ENCODE data around the gene LGALS4. TPM values are rescaled to one million over a fixed set of nuclear protein-coding genes. Genes with fewer than 3 reads are reported as not detected.

The LGALS4 gene
- total and polyA plus RNA-seq, 9 of the 15 experiments (the other 6 are each of a cell fraction or from before 2014, with no cell fraction given): 0.08 to 1.1 (median 0.30) TPM; not detected in 3

GRCh38 chr19:38849860-38850435, 37.2 kb upstream of the LGALS4 start, which contains the start of gene HNRNPL (continued):
- TF ChIP-seq FOXK1 (CRISPR knock-in tag; IDR thresholded peaks at IDR 0.05; ENCODE audit: borderline replicate concordance) (no peak), CHD7 (IDR thresholded peaks at IDR 0.05; ENCODE audit: low read depth, low read length) (no peak), WHSC1 (IDR thresholded peaks at IDR 0.05; ENCODE audit: low read length) (no peak), STAT5A (IDR thresholded peaks at IDR 0.05; ENCODE audit: borderline replicate concordance, low read length) (no peak), IRF2 (CRISPR knock-in tag; IDR thresholded peaks at IDR 0.05) (no peak), ZNF3 (CRISPR knock-in tag; IDR thresholded peaks at IDR 0.05) (no peak), CREB1 (IDR thresholded peaks at IDR 0.05) (peak; percentile 95), CREB1 (CRISPR knock-in tag; IDR thresholded peaks at IDR 0.05) (peak; percentile 96), FOXJ2 (tag; IDR thresholded peaks at IDR 0.05) (no peak; the same call in 1 of the 2 replicates), KDM5B (IDR thresholded peaks at IDR 0.05; ENCODE audit: insufficient replicate concordance, low read depth, low read length) (peak; percentile 59), EP300 (IDR thresholded peaks at IDR 0.05; ENCODE audit: low read length) (peak; percentile 29; the same call in 1 of the 2 replicates), ETS1 (conservative IDR thresholded peaks at IDR 0.05; ENCODE audit: control insufficient read depth, low read depth, low read length) (no peak), RBBP5 (IDR thresholded peaks at IDR 0.05; ENCODE audit: borderline replicate concordance, insufficient read depth, low read length, poor library complexity, severe bottlenecking) (no peak)
- TF ChIP-seq, protein P1, sequence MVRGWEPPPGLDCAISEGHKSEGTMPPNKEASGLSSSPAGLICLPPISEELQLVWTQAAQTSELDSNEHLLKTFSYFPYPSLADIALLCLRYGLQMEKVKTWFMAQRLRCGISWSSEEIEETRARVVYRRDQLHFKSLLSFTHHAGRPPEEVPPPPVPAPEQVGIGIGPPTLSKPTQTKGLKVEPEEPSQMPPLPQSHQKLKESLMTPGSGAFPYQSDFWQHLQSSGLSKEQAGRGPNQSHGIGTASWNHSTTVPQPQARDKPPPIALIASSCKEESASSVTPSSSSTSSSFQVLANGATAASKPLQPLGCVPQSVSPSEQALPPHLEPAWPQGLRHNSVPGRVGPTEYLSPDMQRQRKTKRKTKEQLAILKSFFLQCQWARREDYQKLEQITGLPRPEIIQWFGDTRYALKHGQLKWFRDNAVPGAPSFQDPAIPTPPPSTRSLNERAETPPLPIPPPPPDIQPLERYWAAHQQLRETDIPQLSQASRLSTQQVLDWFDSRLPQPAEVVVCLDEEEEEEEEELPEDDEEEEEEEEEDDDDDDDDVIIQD (CRISPR knock-in tag; IDR thresholded peaks at IDR 0.05): no peak
